HG02943 (cell line): Measurements from ENCODE around the gene SEL1L3.

Experiments used
- ATAC-seq: cut with Tn5 transposase; IDR thresholded peaks from one replicate; pipeline ENCODE4 v1.9.1; 2021; ENCODE audit warnings: mild to moderate bottlenecking, low read depth, moderate library complexity; ENCODE audit not compliant: unreplicated experiment

SEL1L3 gene

DNA sequence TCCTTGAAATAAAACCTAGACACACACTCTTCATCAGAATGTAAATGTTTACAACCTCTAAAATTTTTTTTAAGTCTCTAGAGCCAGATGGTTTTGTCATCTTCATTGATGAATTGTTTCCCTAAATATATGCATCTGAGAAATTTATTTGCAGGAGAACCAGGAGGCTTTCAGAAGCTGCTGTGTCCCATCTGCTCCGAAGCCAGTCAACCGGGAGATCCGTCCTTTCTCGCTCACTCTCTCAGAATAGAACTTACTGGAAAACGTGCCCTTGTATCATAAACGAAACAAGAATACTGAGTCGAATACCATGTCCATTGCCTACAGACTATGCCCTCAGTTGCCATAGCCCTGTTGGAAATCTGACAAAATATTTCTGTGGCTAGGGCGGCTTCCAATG is 103.7 kb downstream of the SEL1L3 start:
- no peak for ATAC-seq

DNA sequence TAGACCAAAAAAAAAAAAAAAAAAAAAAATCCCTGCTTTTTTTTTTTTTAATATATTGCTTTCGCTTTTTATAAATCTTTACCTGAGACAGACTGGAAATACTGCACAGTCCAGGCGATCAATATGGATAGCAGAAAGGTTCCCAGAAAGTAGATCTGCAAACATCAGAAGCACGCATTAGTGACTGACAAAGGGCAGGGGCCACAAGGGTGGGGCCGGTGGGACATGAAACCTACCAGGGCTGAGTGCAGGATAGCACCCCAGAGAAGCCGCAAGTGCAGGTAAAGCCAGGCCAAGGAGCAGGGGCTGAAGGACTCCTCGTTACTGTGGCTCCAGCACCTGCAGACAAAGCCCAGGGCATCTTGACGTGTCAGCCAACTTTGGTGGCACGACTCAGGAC is 105.3 kb downstream of the SEL1L3 start:
- ATAC-seq = no peak

DNA sequence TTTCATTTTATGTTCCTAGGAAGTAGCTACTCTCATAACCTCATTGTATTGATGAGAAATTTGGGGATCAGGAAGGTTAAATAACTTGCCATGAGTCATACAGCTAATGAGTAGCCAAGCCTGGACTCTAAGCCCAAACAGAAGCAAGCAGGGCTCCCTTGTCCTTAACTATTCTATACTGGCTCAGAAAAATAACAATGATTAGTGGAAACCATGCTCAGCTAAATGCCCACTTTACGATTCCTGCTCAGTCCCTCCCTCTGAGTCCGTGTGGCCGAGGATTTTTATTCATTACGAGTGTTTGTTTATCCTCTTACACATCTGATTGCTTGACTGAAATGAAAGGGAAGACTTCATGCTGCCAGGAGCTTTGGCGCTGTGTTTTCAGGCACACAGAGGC is 106.3 kb downstream of the SEL1L3 start:
- ATAC-seq = no peak

DNA sequence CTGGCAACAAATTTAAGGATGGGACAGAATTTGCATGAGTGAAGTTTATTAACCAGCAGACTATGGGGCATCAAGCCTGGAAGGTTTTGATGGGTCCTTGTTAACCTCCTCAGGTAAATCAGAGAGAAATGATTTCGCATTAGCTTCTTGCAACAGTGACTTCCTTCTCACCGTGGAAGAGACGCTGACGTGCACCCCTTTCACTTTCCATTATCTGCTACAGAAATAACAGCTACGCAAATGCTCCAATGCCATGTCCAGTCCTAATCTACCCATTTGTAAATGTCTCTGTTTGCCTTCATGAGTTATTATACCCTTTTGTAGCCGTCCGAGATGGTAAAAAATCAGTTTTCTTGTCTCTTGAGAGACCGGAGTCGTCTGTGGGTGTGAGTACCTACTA is 106.9 kb downstream of the SEL1L3 start:
- ATAC-seq = no peak

DNA sequence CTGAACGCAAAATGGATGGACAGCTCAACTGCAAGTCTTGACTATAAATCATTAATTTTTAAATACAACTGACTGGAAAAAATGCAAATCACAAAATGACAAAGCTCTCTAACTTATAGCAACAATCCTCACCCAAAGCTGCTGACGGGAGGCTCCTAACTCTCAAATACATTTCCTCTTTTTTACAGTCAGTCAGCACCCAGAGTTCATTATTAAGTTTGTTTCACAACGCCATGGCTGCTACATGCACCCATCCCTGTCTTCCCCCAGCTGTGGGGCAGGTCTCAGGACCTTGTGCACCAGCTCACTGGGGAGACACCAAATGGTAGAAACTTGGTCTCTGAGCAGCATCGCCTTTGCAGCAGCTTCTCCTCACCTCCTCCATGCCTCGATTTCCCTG is 109.5 kb downstream of the SEL1L3 start:
- ATAC-seq = no peak

DNA sequence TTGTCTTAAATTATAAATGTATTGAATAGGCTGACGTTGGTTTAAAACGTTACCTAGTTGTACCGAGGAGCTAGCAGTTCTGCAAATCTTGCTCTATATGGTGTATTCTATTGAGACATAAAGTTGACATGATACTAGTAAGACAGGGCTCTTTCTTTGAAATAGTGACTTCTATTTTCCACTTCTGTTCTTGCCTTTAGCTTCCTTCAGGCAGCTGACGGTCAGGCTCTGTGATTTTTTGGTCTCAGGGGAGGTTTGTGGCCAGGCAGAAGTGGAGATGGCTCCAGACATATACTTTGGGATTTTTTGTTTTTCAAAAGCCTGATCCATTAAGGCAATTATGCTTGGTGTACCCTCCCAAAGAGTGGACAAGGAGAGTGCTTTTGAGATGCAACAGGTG is 111.9 kb downstream of the SEL1L3 start:
- ATAC-seq = no peak

DNA sequence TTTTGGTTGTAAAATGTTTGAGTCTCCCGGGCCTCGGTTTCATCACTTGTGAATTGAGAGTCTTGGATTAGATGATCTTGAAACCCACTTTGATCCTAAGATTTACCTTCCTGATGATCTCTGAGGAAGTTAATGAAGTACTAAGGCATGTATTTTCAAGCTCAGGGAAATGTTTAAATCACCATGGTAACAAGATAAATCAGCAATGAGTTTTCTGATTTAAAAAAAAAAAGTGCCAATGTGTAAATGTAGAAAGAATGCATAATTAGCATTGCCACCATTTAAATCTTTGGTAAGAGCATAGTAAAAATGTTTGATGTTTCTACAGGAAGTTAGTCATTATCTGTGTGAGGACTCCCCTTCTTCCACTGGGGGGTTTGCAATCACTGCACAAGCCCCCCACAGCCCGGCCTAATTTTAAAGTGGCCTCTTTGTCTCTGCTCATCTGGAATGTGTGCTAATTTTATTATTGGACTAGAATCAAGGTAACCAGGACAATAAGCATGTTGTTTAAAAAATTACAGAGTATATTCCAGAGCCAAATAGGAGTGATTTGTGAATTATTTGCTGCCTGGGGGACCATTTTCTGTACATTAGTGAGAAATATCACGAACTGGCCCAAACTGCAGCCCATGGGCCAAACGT is 113.5 kb downstream of the SEL1L3 start:
- no peak for ATAC-seq

DNA sequence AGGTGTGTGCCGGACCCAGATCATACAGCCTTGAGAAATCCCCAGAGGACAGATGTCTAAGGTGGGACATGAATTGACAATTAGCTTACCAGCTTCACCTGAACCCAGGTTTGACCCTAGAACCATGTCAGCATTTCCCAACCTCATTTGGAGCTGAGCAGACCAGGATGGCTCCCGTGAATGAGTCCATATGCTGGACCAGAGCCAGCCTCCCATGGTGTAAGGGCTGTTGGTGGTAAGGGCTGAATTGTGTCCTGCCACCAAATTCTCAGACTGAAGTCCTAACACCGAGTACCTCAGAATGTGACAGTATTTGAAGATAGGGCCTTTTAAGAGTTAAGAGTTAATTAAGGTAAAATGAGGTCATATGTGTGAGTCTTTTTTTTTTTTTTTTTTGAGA is 118.8 kb downstream of the SEL1L3 start:
- no peak for ATAC-seq

DNA sequence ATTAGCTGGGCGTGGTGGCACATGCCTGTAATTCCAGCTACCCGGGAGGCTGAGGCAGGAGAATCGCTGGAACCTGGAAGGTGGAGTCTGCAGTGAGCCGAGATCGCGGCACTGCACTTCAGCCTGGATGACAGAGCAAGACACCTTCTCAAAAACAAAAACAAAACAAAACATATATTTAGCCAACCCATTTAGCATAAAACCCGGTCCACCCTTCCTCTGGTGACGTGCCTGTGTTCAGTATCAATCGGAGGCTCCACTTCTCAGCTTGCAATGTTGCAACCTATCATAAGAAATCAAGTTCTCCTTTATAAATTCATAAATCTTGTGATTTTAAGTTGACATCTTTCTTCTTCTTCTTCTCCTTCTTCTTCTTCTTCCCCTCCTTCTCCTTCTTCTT is 133.2 kb downstream of the SEL1L3 start:
- ATAC-seq = no peak

DNA sequence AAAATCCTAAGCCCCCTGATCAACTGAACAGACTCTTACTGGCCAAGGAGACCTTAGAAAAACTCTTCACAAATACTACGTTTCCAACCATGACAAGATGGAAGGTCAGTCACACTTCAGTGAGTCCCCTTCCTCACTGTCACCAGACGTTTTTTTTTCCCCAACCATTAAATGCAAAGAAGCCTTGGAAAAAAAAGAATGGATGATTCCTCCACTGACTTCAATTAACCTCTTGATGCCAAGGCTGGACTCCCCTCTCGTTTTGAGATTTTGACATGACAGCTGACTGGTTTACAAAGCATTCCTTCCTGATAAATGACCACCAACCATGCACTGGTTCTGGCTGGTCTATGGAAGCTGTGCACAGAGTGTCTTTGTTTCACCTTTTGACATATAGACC is 133.9 kb downstream of the SEL1L3 start:
- ATAC-seq = no peak

DNA sequence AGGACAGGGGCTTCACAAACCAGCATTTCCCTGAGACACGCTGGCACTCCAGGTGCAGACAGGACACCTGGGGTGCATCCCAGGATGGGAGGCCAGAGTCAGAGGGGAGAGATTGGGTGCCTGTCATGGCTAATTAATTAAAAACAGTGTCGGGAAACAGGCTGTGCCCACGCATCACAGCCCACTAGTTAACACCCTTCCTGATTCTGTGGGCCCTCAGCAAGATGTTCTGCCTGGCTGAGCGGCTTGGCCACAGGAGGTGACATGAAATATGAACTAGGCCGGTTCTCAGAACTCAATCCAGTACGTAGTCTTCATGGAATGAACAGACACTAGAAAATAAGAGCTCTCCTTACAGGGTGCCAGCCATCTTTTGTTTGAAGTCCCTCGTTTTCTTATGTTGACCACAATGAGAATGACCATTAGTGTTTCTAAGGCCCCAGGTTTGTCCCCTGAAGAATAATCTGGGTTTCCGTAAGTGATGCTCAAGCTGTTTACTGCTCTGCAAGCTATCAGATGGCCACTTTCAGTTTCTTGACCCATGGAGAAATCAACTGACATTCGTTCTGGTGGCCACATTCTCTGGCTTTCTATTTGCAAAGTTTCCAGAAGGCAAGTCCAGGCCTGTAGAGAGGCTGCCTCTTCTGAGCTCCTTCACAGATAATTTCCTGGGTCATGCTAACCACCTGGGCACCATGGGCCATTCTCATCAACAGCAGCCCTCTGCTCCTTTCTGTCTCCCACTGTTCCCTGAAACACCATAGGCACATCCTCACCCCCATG is 134.9 kb downstream of the SEL1L3 start:
- ATAC-seq = no peak

DNA sequence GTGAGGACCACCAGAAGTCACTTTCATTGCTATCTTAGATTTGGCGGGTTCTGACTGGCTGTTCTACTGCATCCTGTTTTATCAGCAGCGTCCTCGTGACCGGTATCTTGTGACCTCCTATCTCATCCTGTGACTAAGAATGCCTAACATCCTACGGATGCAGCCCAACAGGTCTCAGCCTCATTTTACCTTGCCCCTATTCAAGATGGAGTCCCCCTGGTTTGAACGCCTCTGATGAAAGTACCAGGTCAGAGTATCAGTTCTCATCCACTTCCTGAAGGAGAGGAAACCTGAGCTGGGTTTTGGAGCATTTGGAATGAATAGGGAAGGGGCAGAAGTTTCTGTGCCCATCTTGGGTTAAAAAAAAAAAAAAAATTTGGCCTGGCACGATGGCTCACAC is 136.9 kb downstream of the SEL1L3 start:
- no peak for ATAC-seq

DNA sequence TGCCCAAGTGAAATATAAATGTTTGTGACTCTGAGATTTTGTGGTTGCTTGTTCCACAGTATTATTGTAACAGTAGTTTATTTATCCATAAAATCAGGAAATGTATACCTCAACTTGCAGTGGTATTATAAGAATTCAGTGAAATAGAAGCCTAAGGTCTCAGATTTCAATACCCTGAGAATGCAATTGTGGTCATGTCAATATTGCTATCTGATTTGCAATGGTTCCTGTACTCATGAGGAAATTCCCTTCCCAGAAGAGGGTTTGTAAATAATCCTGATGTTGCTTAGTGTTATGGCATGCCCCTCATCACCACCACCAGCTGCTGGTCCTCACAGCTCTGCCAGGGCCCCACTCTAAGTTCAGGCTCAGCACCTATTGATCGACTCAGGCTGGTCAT is 139.4 kb downstream of the SEL1L3 start:
- no peak for ATAC-seq

DNA sequence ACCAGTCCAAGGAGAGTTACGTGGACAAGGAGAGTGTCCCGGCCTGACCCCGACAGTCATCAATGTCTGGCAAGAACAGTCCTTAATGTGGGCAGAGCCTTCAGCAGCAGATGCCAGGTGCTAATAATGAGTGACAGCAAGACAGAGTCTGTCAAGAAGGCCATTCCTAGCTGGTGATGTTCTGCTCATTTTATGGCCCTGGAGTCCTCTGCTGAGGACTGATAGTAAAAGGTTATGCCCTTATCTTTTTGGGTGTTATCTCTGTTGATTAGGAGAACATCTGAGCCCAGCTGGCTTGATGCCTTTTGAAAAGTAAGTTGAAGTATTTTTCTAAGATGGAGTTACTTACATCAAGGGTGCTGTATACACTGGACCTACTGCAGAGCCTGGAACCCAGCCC is 139.8 kb downstream of the SEL1L3 start:
- ATAC-seq = no peak

DNA sequence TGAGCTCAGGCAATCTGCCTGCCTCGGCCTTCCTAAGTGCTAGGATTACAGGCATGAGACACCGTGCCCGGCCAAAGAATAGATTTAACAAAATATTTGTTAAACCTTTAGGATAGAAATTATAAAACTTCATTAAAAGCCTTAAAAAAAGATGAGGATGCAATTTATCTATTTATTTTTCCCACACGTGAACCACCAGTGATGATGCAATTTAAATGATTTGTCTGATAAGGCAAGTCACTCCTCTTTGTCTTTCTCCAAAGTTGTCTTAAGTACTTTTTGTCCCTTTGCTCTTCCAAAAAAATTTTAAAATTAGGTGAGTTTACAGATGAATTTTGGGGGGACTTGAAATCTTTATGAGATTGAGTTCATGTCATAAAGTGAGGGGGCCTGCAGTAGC is 149.0 kb downstream of the SEL1L3 start:
- ATAC-seq = no peak

DNA sequence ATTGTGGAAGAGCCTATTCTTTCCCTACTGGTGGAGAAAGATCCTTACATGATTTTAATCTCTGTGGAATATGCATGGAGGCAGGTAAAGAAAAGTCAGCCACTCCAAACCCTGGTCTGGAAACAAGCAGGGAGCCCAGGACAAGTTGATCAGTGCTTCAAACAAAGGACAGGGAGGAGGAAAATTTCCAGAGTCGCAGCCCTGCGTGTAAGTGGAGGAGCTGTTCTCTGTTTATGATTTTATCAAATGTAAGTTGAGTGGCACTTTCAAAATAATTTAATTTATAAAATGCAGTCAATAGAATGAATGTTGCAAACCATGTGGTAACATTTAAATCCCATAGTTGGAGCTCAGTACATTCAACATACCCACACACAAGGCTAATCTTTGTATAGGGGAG is 150.2 kb downstream of the SEL1L3 start:
- ATAC-seq = no peak

DNA sequence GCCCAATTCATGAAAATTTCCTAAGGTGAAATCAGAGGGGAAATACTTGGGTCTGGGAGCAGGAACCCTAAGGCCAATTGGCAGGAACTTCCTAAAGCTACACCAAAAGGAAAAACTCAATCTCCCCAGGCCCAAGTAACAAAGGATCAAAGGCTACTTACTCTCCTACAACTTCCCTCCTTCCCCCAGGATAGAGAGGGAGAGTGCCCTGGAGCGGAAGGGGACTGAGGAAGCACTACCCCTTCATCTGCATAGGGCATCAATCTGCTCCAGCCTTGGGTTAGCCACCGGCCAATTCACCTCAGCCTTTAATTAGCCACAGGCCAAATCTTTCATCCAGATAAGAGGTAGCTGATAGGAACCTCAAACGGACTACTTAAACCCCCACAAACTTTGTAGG is 152.2 kb downstream of the SEL1L3 start:
- no peak for ATAC-seq

DNA sequence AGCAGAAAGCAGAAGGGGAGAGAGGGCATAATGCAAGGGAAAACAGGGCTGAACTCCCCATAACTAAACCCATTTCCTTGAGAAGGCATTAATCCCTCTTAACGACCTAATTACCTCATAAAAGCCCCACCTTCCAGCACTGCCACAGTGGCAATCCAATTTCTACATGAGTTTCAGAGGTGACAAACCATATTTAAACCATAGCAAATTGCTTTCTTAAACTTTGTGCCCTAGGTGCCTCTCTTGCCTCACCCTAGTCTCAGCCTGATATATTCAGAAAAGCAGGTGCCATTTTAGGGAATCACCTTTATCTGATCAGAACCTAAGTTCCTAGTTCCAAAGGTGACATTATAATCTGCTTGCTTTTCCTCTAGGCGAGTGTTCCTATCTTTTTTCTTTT is 158.3 kb downstream of the SEL1L3 start:
- ATAC-seq = no peak

DNA sequence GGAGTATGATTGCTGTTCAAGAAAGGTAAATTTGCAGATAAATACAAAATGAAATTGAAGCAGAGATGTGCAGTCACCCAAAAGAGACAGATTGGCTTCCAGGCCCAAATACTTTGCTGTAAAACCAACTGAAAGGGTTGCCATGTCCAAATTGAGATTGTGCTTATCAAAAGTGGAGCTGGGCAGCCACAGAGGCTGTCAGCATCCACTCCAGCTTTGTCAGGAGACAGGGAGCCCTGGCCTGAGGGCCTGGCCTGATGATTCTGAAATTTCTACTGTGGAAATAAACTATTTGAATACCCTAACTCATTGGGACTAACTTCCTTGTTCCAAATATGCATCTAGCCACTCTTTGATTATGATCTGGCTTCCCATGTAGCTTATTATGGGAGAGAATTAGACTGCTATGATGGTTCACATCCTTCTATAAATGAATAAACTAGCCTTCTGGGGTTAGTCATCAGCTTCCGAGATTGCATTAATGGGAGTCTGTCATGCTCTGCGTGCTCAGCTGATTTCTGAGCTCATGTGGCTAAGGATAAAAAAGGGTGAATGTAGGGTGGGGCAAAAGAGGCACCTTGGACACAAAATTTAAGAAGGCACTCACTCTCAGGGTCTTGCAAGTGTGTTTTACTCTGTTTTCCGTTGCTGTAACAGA is 158.9 kb downstream of the SEL1L3 start:
- no peak for ATAC-seq

DNA sequence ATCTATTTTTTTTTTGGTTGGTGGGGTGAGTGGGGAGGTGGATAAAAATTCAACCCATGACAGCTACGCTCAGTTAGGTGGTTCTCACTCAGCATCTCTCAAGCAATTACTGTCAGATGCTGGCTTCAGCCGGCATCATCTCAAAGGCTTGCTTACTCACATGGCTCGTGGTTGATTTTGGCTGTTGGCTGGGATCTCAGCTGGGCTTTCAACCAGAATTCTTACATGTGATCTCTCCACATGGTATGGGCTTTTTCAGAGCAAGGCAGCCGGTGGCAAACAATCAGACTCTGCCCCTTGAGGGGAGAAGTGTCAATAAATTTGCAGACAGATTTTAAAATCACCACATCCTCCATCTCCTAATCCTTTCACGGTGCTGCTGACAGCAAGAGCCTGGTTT is 159.9 kb downstream of the SEL1L3 start:
- no peak for ATAC-seq

DNA sequence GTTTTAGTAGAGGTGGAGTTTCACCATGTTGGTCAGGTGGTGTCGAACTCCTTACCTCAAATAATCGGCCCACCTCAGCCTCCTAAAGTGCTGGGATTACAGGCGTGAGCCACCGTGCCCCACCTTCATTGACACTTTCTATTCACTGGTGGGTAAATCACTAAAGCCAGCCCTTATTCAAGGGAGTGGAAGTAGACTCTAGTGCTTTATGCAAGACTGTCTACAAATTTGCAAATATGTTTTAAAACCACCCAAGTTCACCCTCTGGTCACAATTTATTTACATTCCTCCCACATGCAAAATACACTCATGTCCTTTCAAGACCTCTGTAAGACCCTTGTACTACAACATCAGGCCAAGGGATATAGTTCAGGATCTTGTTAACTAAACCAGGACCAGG is 162.1 kb downstream of the SEL1L3 start:
- no peak for ATAC-seq

DNA sequence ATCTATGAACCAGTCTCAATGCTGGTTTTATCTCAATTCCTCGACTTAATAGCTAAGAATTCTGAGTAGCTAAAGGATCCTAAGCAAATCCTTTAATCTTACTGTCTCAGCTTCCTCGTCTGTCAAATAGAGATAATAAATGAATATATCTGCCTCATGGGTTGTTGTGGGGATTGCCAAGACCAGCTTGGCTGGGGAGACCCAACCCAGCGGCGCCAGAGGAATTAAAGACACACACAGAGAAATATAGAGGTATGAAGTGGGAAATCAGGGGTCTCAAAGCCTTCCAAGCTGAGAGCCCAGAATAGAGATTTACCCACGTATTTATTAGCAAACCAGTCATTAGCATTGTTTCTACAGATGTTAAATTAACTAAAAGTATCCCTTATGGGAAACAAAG is 165.3 kb downstream of the SEL1L3 start:
- ATAC-seq = no peak
